Liver (tissue), 3 donors: ENCODE results near the gene NEK6.
A peak's percentile ranks its signal among the peaks of the same experiment; 100 is the strongest.

Experiments
- GABPA ChIP-seq, 2 donors: IDR thresholded peaks in 1 of 2; conservative IDR thresholded peaks in 1 of 2; 2 replicates each; pipeline ENCODE4 v1.6.1; 2016; ENCODE audit warnings: antibody characterized with exemption in 2 of 2, mild to moderate bottlenecking in 1 of 2, moderate library complexity in 1 of 2
- NR2F2 ChIP-seq: IDR thresholded peaks from 2 replicates; pipeline ENCODE4 v1.6.1; 2016; ENCODE audit warnings: antibody characterized with exemption
- RXRA ChIP-seq, 2 donors: IDR thresholded peaks; 2 replicates each; pipeline ENCODE4 v1.6.1; 2017 to 2018; ENCODE audit warnings: antibody characterized with exemption in 2 of 2, mild to moderate bottlenecking in 1 of 2
- SP1 ChIP-seq: IDR thresholded peaks from 2 replicates; pipeline ENCODE4 v1.6.1; 2018; ENCODE audit warnings: antibody characterized with exemption, mild to moderate bottlenecking
- YY1 ChIP-seq: IDR thresholded peaks from 2 replicates; pipeline ENCODE4 v1.6.1; 2016; ENCODE audit warnings: antibody characterized with exemption, mild to moderate bottlenecking
- TF ChIP-seq, protein P1 (sequence below): fragments of 150-350 bp; IDR thresholded peaks from 2 replicates; pipeline ENCODE4 v1.5.1; 2017; ENCODE audit warnings: improper control_type of control experiment, low read depth, low read length; ENCODE audit not compliant: missing input control
- TF ChIP-seq, protein P2 (sequence below): IDR thresholded peaks from 2 replicates; pipeline ENCODE4 v1.6.1; 2016; ENCODE audit warnings: antibody characterized with exemption, mild to moderate bottlenecking
- TF ChIP-seq, protein P3 (sequence below): IDR thresholded peaks from 2 replicates; pipeline ENCODE4 v1.6.1; 2016; ENCODE audit warnings: antibody characterized with exemption
- donor health status: healthy.
- donor health status: healthy.

DNA sequence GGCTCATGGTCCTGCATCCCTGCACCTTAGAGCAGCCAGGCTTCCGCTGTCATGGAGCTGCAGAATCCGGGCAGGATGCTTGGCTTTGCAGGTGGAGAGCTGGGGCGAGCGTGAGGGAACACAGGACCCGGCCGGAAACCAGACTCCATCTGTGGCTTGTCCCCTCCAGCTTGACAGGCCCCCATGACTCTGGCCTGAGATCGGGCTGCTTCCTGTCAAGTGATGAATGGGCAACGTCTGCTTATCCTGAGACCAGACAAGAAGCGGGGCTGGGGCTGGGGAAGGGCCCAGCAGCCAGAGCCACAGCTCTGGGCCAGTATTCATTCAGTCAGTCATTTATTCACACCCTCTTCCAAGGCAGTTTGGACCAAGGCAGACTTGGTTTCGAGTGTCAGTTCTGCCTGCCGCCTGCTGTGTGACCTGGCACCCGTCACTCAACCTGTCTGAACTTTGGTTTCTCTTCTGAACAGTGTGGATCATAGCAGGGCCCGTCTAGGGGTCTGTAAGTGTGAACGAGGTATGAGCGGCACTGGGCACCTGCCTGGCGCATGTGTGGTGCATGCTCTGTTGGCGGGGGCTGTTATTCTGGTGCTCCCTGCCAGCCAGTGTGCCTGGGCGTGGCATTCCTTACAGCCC, 37.5 kb downstream of the NEK6 start:
- TF ChIP-seq, protein P1, sequence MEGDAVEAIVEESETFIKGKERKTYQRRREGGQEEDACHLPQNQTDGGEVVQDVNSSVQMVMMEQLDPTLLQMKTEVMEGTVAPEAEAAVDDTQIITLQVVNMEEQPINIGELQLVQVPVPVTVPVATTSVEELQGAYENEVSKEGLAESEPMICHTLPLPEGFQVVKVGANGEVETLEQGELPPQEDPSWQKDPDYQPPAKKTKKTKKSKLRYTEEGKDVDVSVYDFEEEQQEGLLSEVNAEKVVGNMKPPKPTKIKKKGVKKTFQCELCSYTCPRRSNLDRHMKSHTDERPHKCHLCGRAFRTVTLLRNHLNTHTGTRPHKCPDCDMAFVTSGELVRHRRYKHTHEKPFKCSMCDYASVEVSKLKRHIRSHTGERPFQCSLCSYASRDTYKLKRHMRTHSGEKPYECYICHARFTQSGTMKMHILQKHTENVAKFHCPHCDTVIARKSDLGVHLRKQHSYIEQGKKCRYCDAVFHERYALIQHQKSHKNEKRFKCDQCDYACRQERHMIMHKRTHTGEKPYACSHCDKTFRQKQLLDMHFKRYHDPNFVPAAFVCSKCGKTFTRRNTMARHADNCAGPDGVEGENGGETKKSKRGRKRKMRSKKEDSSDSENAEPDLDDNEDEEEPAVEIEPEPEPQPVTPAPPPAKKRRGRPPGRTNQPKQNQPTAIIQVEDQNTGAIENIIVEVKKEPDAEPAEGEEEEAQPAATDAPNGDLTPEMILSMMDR, result no peak
- TF ChIP-seq YY1 (no peak), GABPA (IDR thresholded peaks at IDR 0.05 in 1 of 2, conservative IDR thresholded peaks at IDR 0.05 in 1 of 2) (no peak), RXRA (IDR thresholded peaks at IDR 0.05) (no peak), NR2F2 (peak; percentile 19), SP1 (no peak)
- TF ChIP-seq, protein P2, sequence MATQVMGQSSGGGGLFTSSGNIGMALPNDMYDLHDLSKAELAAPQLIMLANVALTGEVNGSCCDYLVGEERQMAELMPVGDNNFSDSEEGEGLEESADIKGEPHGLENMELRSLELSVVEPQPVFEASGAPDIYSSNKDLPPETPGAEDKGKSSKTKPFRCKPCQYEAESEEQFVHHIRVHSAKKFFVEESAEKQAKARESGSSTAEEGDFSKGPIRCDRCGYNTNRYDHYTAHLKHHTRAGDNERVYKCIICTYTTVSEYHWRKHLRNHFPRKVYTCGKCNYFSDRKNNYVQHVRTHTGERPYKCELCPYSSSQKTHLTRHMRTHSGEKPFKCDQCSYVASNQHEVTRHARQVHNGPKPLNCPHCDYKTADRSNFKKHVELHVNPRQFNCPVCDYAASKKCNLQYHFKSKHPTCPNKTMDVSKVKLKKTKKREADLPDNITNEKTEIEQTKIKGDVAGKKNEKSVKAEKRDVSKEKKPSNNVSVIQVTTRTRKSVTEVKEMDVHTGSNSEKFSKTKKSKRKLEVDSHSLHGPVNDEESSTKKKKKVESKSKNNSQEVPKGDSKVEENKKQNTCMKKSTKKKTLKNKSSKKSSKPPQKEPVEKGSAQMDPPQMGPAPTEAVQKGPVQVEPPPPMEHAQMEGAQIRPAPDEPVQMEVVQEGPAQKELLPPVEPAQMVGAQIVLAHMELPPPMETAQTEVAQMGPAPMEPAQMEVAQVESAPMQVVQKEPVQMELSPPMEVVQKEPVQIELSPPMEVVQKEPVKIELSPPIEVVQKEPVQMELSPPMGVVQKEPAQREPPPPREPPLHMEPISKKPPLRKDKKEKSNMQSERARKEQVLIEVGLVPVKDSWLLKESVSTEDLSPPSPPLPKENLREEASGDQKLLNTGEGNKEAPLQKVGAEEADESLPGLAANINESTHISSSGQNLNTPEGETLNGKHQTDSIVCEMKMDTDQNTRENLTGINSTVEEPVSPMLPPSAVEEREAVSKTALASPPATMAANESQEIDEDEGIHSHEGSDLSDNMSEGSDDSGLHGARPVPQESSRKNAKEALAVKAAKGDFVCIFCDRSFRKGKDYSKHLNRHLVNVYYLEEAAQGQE, result no peak
- TF ChIP-seq, protein P3, sequence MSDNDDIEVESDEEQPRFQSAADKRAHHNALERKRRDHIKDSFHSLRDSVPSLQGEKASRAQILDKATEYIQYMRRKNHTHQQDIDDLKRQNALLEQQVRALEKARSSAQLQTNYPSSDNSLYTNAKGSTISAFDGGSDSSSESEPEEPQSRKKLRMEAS, result no peak
